Body of pancreas (tissue), 4 donors: ENCODE results near the gene SSUH2. TPM values are rescaled to one million over a fixed set of nuclear protein-coding genes. Genes with fewer than 3 reads are reported as not detected.
"Not testable (repeated sequence)": the region's sequence is repeated elsewhere in the genome, so short reads cannot be mapped to it uniquely, and the experiment has no call there.

Experiments used
- ATAC-seq: fragments of 150-250 bp; one replicate; pipeline ENCODE4 v1.9.1; 2016
- DNase-seq, 4 donors: peaks; one replicate each; pipeline ENCODE4 v3.0.0-alpha.2; 2019
- H3K27ac ChIP-seq, 4 donors: fragments of 200-600 bp; sonication (generic); 1 replicate in 3 of 4; 2 replicates in 1 of 4; pipeline versions ENCODE4 v1.5.1 to v1.6.1; 2016 to 2019; ENCODE audit warnings: mild to moderate bottlenecking in 1 of 4, mixed read lengths in 1 of 4, moderate library complexity in 1 of 4
- H3K27me3 ChIP-seq, 2 donors: fragments of 200-600 bp; sonication (generic); one replicate each; pipeline ENCODE4 v1.6.0; 2016; ENCODE audit warnings: mild to moderate bottlenecking in 1 of 2
- H3K36me3 ChIP-seq, 2 donors: fragments of 200-600 bp; sonication (generic); replicated peaks in 1 of 2; 2 replicates each; pipeline ENCODE4 v1.5.1; 2016; ENCODE audit warnings: low read depth in 2 of 2; ENCODE audit not compliant: insufficient read depth in 1 of 2
- H3K4me1 ChIP-seq: fragments of 200-600 bp; sonication (generic); one replicate; pipeline ENCODE4 v1.6.0; 2016
- H3K4me3 ChIP-seq, 2 donors: fragments of 200-600 bp; sonication (generic); 1 replicate in 1 of 2; 2 replicates in 1 of 2; pipeline ENCODE4 v1.5.1; 2016 to 2019
- H3K9me3 ChIP-seq, 3 donors: fragments of 200-600 bp; sonication (generic); 1 replicate in 2 of 3; 2 replicates in 1 of 3; pipeline ENCODE4 v1.5.1; 2016
- POLR2A ChIP-seq, 3 donors: fragments of 450-650 bp; IDR thresholded peaks; one replicate each; pipeline ENCODE4 v1.6.1; 2016; ENCODE audit warnings: antibody characterized with exemption in 3 of 3, mild to moderate bottlenecking in 2 of 3
- WGBS, 2 donors: methylation state at CpG; one replicate each; pipeline ENCODE4 v1.1.5; 2017; 5-methylcytosine and 5-hydroxymethylcytosine counted together
- intact Hi-C: fragments of 100-400 bp; cut with DNase I; formaldehyde crosslinking; loops from one replicate; pipeline ENCODE4 v1.15.1; 2023
- total RNA-seq, 2 donors: library from RNA; depleted of rRNA; stranded (reverse); fragments of >200 nt; gene quantifications; one replicate each; pipeline ENCODE4 v1.1.0, GENCODE V29; 2016
- TF ChIP-seq, protein P1 (sequence below), 7 experiments: fragments of 450-650 bp in 4 of 7; fragments of 200-600 bp in 3 of 7; sonication (generic) in 3 of 7; IDR thresholded peaks; one replicate each; pipeline ENCODE4 v1.5.1; 2016 to 2019; ENCODE audit warnings: antibody characterized with exemption in 7 of 7

SSUH2 gene
- total RNA-seq, 2 donors from 2014 or later: 0.26 to 0.33 TPM

DNA sequence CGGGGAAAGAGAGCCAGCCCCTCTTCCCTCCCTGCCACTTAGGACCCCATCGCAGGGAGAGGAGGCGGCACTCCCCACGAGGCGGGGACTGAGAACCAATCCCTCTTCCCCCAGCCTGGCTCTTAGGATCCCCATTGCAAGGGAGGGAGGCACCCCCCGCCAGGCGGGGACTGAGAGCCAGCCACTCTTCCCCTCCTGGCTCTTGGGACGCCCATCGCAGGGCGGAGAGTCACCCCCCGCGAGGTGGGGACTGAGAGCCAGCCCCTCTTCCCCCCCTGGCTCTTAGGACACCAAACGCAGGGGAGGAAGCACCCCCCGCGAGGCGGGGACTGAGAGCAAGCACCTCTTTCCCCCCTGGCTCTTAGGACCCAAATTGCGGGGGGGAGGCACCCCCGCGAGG, 34.2 kb upstream of the SSUH2 start:
- DNase-seq (no peak), ATAC-seq (no peak)
- WGBS, 2 donors: 22% methylated on average over 12 of the region's 19 CpGs; no CpG with 5 or more reads in 1 of the 2 donors
- no peaks in the 10 kb centered on the region for H3K36me3 ChIP-seq
- H3K9me3 ChIP-seq: no peaks in the 10 kb centered on the region
- H3K27me3 ChIP-seq: no peaks in the 10 kb centered on the region
- H3K4me3 ChIP-seq: no peak overlapping the region
- H3K4me1 ChIP-seq: no peaks in the 10 kb centered on the region
- H3K27ac ChIP-seq: no peak overlapping the region
- intact Hi-C loops: no loop called here
- TF ChIP-seq POLR2A (IDR thresholded peaks at IDR 0.05): no peak
- TF ChIP-seq, protein P1, sequence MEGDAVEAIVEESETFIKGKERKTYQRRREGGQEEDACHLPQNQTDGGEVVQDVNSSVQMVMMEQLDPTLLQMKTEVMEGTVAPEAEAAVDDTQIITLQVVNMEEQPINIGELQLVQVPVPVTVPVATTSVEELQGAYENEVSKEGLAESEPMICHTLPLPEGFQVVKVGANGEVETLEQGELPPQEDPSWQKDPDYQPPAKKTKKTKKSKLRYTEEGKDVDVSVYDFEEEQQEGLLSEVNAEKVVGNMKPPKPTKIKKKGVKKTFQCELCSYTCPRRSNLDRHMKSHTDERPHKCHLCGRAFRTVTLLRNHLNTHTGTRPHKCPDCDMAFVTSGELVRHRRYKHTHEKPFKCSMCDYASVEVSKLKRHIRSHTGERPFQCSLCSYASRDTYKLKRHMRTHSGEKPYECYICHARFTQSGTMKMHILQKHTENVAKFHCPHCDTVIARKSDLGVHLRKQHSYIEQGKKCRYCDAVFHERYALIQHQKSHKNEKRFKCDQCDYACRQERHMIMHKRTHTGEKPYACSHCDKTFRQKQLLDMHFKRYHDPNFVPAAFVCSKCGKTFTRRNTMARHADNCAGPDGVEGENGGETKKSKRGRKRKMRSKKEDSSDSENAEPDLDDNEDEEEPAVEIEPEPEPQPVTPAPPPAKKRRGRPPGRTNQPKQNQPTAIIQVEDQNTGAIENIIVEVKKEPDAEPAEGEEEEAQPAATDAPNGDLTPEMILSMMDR (IDR thresholded peaks at IDR 0.05): no peak

DNA sequence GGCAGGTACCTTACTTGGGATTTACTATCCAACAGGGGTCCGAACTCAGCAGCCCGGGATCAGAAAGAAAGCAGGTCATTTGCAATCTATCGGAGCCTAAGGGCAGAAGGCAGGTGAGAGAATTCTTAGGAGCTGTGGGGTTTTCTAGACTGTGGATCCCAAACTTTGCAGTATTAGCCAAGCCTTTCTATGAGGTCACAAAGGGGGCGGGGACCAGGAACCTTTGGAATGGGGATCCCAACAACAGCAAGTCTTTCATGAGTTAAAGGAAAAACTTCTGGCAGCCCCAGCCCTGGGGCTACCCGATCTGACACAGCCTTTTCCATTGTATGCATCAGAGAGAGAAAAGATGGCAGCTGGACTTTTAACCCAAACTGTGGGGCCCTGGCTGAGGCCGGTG, 32.7 kb upstream of the SSUH2 start:
- H3K27ac ChIP-seq, H3K27me3 ChIP-seq, DNase-seq, H3K4me1 ChIP-seq, H3K4me3 ChIP-seq, ATAC-seq, intact Hi-C loops, H3K36me3 ChIP-seq, H3K9me3 ChIP-seq: not testable (repeated sequence)
- 69 to 87% methylated on average over 5 to 6 of the region's 6 CpGs for WGBS, 2 donors

DNA sequence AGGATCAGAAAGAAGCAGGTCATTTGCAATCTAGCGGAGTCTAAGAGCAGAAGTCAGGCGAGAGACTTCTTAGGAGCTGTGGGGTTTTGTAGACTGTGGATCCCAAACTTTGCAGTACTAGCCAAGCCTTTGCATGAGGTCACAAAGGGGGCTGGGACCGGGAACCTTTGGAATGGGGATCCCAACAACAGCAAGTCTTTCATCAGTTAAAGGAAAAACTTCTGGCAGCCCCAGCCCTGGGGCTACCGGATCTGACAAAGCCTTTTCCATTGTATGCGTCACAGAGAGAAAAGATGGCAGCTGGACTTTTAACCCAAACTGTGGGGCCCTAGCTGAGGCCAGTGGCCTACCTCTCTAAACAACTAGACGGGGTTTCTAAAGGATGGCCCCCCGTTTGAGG, 31.0 kb upstream of the SSUH2 start:
- ATAC-seq, H3K9me3 ChIP-seq, H3K27me3 ChIP-seq, intact Hi-C loops, H3K36me3 ChIP-seq, DNase-seq, H3K4me1 ChIP-seq, H3K27ac ChIP-seq, H3K4me3 ChIP-seq: not testable (repeated sequence)
- WGBS, 2 donors: 63 to 66% methylated on average over 7 of the region's 7 CpGs

DNA sequence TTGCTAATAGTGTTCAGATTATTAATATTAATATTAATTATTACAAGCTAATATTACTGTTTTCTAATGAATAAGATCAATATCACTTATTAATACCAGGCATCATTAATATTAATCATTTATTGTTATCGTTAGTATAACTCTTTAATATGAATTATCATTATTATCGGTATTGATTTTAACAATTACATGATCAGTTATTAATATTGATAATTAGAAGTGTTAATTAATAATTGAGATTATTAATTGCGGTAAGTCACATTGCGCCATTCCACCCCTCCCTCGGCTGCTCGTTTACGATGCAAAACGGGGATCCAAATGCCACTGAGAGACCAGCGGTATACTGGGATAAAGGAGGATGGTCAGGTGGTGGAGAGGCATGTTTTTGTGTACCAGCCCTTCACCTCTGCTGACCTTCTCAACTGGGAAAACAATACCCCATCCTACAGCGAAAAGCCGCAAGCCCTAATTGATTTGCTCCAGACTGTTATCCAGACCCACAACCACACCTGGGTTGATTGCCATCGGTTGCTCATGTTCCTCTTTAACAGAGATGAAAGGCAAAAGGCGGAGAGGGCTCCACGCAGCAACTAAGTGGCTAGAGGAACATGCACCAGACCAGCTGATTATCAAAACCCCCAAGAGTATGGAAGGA, 28.6 kb upstream of the SSUH2 start:
- ATAC-seq (no peak), DNase-seq (no peak)
- Histone ChIP-seq H3K9me3 (no peaks in the 10 kb centered on the region), H3K27ac (no peak overlapping the region), H3K4me1 (no peaks in the 10 kb centered on the region), H3K36me3 (no peaks in the 10 kb centered on the region), H3K27me3 (no peaks in the 10 kb centered on the region), H3K4me3 (no peak overlapping the region)
- 59 to 68% methylated on average over 14 of the region's 14 CpGs for WGBS, 2 donors
- intact Hi-C loops: no loop called here
- TF ChIP-seq POLR2A (IDR thresholded peaks at IDR 0.05): no peak
- TF ChIP-seq, protein P1 (IDR thresholded peaks at IDR 0.05): no peak

DNA sequence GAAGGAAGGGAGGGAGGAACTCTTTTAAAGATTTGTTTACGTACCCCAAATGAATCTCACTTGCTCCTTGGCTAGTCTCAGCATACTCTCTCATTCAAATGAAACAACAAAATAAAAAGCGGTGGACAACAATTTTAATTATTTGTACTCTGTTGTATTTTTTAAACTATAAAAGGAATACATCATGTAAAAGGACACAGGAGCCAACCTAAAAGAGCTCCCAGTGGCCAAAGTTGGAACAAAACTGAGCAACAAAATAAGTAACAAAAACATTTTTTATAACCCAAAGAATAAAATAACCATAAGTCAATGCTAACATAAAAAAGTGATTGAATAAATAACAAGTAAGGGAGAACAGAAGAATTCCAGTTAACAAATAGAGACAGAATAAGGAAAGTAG, 24.4 kb upstream of the SSUH2 start:
- 75 to 79% methylated on average over 2 of the region's 2 CpGs for WGBS, 2 donors
- intact Hi-C loops: no loop called here
- ATAC-seq: no peak

DNA sequence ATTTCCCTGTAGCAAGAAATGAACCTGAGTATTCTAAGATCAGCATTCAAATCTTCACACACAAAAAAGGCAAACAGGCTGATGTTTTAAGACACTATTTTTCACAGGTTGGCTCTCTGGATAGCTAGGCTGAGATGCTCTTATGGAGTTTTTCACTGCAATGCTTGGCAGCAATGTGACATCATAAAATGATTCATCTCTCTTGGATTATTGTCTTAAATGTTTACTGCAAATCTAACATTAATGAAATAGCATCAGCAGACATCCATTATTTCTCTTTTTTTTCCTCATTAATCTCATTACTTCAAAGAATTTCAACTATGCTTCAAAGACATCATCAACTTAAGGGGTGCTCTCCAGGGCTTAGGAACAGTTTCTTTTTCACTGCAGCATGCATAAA, 23.6 kb upstream of the SSUH2 start:
- no peak for TF ChIP-seq POLR2A (IDR thresholded peaks at IDR 0.05)
- TF ChIP-seq, protein P1 (IDR thresholded peaks at IDR 0.05): no peak
- H3K36me3 ChIP-seq: no peaks in the 10 kb centered on the region
- peaks cover 1% of the 10 kb centered on the region for H3K4me1 ChIP-seq
- ATAC-seq (no peak), DNase-seq (no peak)
- no peaks in the 10 kb centered on the region for H3K9me3 ChIP-seq
- intact Hi-C loops: no loop called here
- H3K27me3 ChIP-seq: no peaks in the 10 kb centered on the region
- no peak overlapping the region for H3K27ac ChIP-seq
- H3K4me3 ChIP-seq: no peak overlapping the region

More for the DNA sequence above, 24.4 kb upstream of the SSUH2 start:
- Histone ChIP-seq H3K27ac (no peak overlapping the region), H3K4me1 (no peaks in the 10 kb centered on the region), H3K4me3 (no peak overlapping the region), H3K36me3 (no peaks in the 10 kb centered on the region), H3K9me3 (no peaks in the 10 kb centered on the region), H3K27me3 (no peaks in the 10 kb centered on the region)
- no peak for TF ChIP-seq POLR2A (IDR thresholded peaks at IDR 0.05)
- no peak for DNase-seq
